ENCODE results near the gene AUNIP. TPM values are rescaled to one million over a fixed set of nuclear protein-coding genes. Genes with fewer than 3 reads are reported as not detected.

Gene AUNIP
- polyA plus RNA-seq, 4 donors, result 3.2 to 4.0 (median 3.6) TPM

DNA sequence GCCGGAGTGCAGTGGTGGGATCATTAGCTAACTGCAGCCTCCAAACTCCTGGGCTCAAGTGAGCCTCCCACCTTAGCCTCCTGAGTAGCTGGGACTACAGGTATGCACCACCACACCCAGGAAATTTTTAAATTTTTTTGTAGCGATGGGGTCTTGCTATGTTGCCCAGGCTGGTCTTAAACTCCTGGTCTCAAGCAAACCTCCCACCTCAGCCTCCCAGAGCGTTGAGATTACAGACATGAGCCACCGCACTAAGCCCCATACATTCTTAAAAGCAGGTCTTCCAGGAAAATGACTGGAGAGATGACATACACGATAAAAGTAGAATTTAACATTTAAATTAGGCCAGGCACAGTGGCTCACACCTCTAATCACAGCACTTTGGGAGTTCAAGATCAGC lies 26.1 kb downstream of the AUNIP start:
- no peak for DNase-seq (ENCODE audit: low read depth in 4 of 4, low spot score in 2 of 4)

DNA sequence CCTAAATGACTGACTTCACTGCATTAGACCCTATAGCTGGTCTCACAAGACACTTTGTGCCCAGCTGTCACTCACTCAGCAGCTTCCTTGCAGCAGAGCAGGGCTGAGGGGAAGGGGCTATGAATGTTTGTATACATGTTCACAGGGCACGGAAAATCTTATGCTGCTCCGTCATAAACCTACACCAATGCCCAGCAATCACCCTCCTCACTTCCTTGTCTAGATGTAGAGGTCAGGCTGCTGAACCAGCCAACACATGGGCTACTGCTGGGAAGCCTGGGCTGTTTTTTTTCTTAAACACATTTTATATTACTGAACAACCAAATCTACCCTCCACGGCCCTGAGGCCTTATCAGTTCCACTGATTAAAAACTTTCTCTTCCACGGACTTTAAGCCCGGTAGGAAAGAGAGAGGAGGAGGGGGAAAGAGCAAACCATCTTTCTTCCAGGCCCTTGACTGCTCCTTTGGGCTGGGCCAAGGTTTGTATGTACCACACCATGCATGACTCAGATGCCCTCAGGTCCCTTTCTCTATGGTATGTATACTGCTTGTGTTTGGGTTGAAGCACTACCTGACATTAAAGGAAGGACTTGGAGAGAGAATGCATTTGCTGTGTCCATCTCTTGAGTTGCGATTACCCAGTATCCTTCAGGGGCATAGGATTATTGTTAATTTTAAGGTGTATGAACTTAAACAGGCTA lies 26.8 kb downstream of the AUNIP start:
- no peak for DNase-seq (ENCODE audit: low read depth in 4 of 4, low spot score in 2 of 4)

DNA sequence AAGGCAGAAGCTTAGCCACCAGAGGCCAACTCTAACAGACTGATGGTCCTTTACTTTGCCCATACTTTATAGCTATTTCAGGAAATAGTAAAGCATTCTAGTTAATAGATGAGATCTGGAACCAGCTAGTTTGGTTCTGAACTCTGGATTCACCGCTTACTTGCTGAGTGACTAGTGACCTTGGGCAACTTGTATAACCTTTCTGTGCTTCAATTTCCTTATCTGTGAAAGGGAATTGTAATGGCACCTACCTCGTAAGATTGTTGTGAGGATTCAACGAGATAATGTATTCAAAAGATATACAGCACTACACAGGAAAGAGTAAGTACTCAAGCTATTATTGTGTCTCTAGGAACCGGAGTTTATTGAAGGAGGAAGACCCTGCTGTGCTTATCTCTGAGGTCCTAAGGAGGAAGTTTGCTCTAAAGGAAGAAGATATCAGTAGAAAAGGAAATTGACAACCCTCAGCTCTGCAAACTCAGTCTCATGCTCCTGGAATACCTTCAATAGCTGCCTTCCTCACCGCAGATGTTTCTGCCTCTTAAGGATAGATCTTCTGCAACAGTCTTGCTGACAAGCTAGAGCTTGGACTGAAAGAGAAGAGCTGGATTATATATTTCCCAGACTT lies 27.6 kb downstream of the AUNIP start:
- no peak for DNase-seq (ENCODE audit: low read depth in 4 of 4, low spot score in 2 of 4)

DNA sequence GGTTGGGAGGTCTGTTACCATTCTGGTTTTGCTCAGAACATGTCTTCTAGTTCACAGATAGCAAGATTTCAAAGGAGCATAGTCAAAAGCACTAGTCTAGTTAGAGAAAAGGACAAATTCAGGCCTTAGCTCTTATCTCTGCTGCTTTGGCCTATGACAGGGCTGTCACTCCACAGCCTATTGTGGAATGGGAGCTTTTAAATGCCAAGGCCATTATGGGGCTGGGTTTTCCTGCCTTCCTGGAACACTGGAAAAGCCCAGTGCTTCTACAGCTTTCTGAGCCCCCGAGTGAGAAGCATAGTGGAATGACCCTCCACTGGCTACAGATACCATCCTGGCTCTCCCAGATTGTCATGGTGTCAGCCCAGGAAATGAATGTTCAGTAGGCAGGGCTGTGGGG lies 30.2 kb downstream of the AUNIP start:
- DNase-seq (ENCODE audit: low read depth in 4 of 4, low spot score in 2 of 4), result no peak

DNA sequence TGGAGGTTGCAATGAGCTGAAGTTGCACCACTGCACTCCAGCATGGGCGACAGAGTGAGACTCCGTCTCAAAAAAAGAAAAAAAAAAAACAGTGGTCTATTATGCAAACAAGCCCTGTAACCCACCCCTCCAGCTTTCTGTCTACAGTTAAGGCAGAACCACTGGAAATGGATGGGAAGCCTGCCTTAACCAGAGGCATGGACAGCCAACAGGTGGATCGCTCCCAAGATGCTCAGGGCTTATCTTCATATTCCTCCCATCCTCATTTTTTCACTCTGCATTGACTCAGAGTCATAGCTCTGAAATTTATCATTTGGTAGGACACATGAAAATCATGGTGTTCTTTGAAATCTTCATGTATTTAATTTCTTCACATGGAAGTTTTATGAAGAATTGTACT lies 30.8 kb downstream of the AUNIP start:
- DNase-seq (ENCODE audit: low read depth in 4 of 4, low spot score in 2 of 4), result no peak

DNA sequence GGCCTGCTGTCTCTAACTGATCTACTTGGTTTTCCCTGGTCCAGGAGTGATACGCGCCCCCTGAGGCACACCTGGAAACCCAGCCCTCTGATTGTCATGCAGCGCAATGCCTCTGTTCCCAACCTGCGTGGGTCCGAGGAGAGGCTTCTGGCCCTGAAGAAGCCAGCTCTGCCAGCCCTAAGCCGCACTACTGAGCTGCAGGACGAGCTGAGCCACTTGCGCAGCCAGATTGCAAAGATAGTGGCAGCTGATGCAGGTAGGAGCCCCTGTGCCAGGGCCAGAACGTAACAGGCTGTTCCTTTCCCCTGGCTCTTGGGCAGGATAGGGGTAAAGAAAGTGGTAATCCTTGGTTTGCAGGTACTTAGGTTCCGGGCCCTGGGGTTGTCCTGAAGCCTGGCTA lies 32.7 kb downstream of the AUNIP start:
- DNase-seq (ENCODE audit: low read depth in 4 of 4, low spot score in 2 of 4), result no peak

DNA sequence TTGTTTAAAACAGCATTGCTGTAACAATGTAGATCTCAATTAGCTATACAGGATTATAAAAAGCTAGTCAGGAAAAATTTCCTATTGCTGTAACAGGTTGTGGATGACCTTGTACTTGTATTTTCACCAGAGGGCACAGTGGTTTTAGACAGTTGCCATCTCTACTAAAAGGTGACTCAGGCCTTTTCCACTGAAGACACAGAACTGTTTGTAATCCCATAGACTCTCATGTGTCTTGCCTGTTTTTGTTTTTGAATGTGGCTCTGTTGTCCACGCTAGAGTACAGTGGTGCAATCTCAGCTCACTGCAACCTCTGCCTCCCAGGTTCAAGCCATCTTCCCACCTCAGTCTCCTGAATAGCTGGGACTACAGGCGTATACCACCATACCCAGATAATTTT lies 33.7 kb downstream of the AUNIP start:
- DNase-seq (ENCODE audit: low read depth in 4 of 4, low spot score in 2 of 4), result no peak

DNA sequence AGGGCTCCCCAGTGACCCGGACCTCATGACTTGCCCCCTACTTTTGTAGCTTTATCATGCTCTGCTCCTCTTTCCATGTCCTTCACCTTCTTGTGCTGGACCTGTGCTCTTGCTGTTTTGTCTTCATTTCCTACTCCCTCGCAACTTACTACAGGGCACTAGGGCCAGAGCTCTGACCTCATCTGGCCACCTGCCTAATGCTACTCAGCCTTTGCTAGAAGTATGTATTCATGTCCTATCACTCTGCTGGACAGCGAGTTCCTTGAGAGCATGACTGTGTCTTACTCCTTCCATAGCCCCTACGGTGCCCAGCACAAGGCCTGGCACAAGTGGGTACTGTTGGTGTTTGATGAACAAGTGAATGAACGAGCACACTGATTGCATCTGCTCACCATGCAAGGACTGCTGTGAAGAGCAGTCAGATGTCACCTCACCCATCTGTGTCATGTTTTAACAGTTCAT lies 37.6 kb downstream of the AUNIP start:
- DNase-seq (ENCODE audit: low read depth in 4 of 4, low spot score in 2 of 4), result no peak

DNA sequence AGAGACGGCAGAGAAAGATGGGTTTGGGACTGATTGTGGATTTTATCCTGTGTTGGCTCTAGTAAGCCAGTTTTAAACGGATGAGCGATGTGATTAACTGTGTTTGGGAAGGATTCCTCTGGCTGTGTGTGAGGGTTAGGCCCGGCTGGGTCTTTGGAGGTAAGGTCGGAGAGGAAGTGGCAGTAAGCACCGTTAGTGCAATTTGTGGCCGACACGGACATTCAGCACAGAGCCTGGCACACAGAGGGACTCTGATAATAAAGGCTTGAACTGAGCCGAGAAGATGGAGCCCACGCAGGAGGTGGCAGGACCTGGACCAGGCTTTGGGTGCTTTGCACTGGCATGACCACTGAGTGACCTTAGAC lies 38.2 kb downstream of the AUNIP start:
- no peak for DNase-seq (ENCODE audit: low read depth in 4 of 4, low spot score in 2 of 4)

DNA sequence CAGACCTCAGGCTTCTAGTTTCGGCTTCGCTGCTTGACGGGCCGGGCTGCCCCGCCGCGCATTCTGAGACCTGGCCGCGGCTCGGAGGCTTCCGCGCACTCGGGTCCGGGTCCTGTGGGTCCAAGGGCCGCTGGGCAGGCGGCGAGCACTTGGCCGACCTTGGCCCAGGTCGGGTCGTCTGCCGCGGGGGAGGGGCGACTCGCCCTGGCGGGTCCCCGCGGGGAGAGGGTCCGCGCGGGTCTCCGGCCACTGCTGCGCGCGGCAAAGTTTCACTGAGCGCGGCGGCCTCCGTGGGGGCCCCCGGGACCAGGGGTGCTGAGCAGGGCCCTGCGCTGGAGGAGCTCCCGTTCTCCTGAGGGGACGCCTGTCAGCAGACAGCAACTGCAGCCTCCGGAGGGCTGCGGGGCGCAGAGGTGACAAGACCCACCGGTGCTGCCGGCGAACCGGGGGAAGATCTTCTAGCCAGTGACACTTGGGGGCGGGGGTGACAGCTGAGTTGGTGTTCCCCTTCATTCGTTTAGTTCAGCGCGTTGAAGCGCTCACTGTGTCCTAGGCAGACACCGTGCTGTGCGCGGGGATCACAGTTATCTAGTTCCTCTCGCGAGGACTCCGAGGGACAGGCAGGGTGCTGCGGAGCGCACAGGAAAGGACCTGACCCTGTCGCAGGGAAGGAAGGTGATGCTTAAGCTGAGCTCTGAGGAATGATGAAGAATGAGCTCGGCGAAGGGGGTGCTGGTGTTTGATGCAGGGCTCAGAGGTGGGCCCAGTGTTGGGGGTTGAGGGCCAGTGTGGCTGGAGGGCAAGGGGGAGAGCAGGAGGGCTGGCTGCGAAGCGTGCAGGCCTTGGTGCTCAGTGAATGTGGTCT lies 38.8 kb downstream of the AUNIP start:
- DNase-seq (ENCODE audit: low read depth in 4 of 4, low spot score in 2 of 4), result no peak

DNA sequence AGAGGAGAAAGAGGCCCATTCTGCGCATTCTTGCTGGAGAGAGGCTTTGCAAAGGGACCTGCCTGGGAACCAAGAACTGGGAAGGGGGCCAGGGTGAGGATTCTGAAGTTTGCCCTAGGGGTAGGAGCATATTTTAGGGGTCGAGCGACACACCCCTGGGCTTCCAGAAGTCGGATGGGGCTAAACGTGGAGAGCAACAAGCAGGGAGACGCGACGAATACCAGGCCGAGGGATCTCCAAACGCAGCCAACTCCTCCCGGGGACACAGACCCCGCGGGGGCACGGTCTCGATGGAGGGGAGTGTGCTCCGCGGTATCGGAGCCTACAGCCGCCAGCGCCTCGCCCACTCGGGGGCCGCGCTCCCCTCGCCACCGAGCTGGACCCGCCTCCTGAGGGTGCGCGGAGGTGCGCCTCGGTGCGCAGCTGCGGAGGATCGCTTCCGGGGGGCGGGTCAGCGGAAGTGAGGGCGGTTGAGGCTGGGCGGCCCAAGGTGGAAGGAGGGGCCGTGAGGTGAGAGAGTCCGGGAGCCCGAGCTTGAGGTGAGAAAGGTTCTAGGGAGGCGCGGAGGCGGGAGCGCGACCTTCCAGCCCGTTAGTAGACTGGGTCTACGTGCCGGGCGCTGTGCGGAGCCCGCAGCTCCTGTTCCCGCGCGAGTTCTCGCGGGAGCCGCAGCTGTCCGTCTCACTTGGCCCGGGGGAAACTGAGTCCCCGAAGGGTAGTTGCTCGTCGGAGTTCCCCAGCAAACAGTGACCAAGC lies 39.6 kb downstream of the AUNIP start, which contains the start of gene MTFR1L:
Gene MTFR1L, plus strand, starts transcription at position 464 of the 756 bp plus-strand sequence. CDS start 3,151 bp downstream, outside the sequence.
- peak in 2 of 4 donors; percentile 79 to 83 for DNase-seq (ENCODE audit: low read depth in 4 of 4, low spot score in 2 of 4)

DNA sequence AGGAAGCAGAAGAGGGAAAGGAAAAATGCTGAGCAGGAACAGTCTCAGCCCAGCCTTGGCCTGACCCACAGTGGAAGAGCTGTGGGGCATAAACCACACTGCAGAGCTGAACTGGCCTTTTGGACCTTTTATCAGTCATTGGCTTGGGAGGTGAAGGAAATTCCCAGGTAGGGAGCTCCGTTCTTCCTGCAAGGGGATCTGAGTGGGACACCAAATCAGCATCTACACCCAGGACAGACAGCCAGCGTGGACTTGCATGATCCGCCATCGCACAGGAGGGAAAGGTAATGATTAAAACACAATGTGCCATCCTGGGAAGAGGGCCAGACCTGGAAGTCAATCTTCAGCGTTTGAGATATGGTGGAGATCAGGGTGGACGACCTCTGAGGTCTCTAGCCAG lies 40.7 kb downstream of the AUNIP start:
- no peak for DNase-seq (ENCODE audit: low read depth in 4 of 4, low spot score in 2 of 4)

DNA sequence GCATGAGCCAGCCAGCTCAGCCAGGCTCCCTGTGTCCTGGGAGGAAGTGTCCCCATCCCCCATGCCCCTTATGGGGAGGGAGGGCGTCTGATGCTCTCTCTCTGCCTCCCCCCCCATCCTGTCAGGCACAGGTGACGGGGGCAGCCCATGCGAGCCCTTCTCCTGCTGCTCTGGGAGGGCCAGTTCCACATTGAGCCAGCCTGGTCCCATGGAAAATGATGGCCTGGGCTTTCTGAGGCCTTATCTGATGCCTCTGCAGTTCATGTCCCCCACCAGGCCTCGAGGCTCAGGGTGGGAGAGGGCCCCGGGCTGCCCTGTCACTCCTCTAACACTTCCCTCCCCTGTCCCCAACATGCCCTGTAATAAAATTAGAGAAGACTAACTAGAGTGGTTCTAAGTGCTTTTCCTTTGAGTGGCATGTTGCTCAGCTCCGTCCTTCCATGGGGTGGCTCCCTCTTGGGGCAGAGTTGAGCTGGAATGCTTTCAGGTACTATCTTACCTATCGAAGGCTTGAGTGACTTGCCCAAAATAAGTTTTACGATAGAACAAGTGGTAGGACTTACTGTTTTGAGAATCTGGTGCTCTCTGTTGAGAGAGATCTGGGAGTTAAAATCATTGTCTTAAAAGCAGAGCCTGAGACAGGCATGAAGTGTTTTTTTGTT lies 41.3 kb downstream of the AUNIP start:
- DNase-seq (ENCODE audit: low read depth in 4 of 4, low spot score in 2 of 4), result no peak

DNA sequence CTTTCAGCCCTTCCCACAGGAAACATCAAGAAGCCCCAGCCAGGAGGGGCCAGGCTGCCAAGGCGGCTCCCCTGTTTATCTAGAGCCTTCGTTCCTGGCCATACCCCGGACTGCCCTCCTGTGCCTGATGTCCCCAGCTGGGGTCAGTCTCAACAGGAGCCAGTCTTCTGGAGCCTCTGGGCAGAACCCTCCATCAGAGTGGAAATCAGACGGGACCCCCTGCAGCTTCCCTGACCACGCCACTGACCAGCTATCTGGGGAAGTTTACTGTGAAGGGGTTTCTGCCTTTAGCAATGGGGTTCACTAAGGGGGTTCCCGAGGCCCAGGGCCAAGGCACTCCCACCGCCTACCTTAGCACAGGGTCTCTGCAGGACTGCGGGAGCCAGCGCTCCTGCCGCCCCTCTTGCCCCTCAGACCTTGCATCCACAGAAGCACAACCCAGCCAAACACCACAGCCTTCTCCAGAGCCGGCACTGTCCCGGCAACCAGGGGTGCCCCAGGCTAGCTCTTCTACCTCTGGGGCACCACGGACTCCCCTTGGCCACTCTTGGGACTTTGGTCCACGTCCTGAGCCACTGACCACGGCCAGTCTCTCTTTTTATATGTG lies 43.0 kb downstream of the AUNIP start:
- DNase-seq (ENCODE audit: low read depth in 4 of 4, low spot score in 2 of 4), result no peak

DNA sequence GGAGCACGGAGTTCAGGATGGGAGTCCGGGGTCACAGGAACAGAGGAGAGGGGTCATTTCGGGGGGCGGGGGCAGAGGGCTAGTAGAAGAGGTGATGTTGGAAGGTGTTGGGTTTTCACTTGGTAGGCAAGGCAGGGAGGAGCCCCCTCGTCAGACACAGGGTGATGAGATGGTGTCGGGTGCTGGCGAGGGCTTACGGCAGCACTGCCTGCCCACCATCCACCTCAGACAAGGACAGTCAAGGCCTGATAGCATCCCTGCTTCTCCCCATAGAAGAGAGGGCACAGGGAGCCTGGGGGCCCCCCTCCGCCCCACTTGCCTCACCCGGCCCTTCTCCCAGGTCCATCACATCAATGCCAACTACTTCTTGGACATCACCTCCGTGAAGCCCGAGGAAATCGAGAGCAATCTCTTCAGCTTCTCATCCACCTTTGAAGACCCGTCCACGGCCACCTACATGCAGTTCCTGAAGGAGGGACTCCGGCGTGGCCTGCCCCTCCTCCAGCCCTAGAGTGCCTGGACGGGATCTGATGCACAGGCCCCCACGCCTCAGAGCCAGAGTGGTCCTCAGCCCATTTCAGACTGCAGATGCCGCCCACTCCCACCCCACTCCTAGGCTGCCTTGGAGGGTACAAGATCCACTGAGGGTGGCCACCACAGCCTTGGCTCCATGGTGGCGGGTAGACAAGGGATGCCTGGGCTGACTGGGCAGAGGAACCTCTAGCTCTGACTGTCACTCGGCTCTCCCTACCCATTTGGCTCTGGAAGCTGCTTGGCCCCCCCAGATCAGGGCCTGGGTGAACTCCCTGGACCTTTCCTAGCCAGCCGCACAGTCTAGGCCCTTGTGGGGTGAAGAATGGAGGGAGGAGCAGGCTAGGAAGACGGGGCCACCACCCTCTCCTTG lies 43.8 kb downstream of the AUNIP start:
- DNase-seq (ENCODE audit: low read depth in 4 of 4, low spot score in 2 of 4), result no peak

DNA sequence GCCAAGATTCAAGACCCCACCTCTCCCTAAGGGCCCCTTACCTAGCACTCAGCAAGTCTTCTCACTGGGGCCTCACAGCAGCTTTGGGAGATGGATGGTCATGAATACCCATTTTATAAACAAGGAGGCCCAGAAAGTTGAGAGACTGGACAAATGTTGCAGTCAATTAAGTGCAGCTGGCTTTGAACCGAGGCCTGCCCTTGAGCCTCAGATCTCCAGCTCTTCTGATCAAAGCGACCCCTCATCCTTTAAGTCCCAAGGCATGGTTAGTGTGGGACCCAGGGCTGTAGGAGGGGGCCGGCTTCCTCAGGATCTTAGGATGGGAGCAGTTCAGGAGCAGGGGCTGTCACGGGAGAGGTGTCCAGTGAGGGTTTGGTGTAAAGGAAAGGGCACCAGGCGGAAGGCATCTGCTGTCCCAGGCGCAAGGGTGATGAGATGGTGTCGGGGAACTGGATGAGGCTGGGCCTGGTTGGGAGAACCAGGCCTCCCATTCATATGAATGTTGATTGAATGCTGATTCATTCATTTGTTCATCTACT lies 44.6 kb downstream of the AUNIP start:
- no peak for DNase-seq (ENCODE audit: low read depth in 4 of 4, low spot score in 2 of 4)

DNA sequence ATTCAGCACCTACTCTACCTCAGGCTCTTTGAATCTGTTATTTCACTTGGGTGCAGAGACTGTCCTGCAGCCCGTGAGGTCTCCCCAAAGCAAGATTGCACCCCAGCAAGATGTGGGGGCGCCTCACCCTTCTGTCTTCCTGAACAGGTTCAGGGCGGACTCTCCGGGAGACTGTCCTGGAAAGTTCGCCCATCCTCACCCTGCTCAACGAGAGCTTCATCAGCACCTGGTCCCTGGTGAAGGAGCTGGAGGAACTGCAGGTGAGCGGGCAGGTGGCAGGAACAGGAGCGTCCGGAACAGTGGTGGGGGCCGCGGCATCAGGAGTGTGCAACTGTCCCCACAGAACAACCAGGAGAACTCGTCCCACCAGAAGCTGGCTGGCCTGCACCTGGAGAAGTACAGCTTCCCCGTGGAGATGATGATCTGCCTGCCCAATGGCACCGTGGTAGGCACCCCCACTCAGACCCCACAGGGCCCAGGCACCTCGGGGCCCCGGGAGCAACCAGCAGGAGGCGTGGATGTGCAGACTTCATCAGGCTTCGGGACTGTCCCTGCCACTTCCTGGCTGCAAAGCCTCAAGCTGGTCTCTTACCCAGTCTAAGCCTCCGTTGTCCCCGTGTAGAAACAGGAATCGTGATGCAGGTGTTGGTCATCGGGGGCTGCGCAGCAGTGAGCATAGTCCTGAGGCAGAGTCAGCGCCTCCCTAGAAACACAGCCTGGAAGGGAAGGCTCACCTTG lies 45.4 kb downstream of the AUNIP start:
- DNase-seq (ENCODE audit: low read depth in 4 of 4, low spot score in 2 of 4), result no peak
